KBM-7 (cell line): ENCODE results near the gene BTBD9.

Source experiments
- DNase-seq: peaks from one replicate; pipeline ENCODE4 v3.0.0-alpha.2; 2015
- in situ Hi-C: fragments of 300-500 bp; cut with MboI; formaldehyde crosslinking; loops from 2 replicates; pipeline ENCODE4 v1.14.3; 2020; ENCODE audit warnings: low sequenced_read_pairs, low pct_unique_long_range_greater_than_20kb, mixed read lengths

The BTBD9 gene

GRCh38 chr6:38214159-38214558, 425.6 kb downstream of the BTBD9 start:
- DNase-seq = no peak
- in situ Hi-C loops = no loop called here

- in situ Hi-C loops = no loop called here
- DNase-seq = no peak
These were observed 426.5 kb downstream of the BTBD9 start for GRCh38 chr6:38213251-38213658.

GRCh38 chr6:38212579-38212978, 427.1 kb downstream of the BTBD9 start:
- DNase-seq = no peak
- in situ Hi-C loops = no loop called here

- in situ Hi-C loops = no loop called here
- DNase-seq = no peak
These were observed 427.6 kb downstream of the BTBD9 start for GRCh38 chr6:38212116-38212515.

GRCh38 chr6:38209371-38210260, 430.1 kb downstream of the BTBD9 start:
- in situ Hi-C loops = no loop called here
- DNase-seq = peak; percentile 2

- in situ Hi-C loops = no loop called here
- DNase-seq = no peak
These were observed 431.7 kb downstream of the BTBD9 start for GRCh38 chr6:38208028-38208427.

GRCh38 chr6:38207375-38207774, 432.4 kb downstream of the BTBD9 start:
- no peak for DNase-seq
- in situ Hi-C loops = no loop called here

- no peak for DNase-seq
- in situ Hi-C loops = no loop called here
These were observed 441.5 kb downstream of the BTBD9 start for GRCh38 chr6:38198219-38198618.

GRCh38 chr6:38195113-38195635, 444.6 kb downstream of the BTBD9 start:
- DNase-seq = no peak
- in situ Hi-C loops = no loop called here

GRCh38 chr6:38194589-38194988, 445.1 kb downstream of the BTBD9 start:
- in situ Hi-C loops = no loop called here
- DNase-seq = no peak

GRCh38 chr6:38194282-38194572, 445.5 kb downstream of the BTBD9 start:
- in situ Hi-C loops = no loop called here
- DNase-seq = no peak

- in situ Hi-C loops = no loop called here
- no peak for DNase-seq
These were observed 446.0 kb downstream of the BTBD9 start for GRCh38 chr6:38193481-38194281.

GRCh38 chr6:38193051-38193450, 446.7 kb downstream of the BTBD9 start:
- in situ Hi-C loops = no loop called here
- DNase-seq = no peak

- DNase-seq = no peak
- in situ Hi-C loops = no loop called here
These were observed 447.2 kb downstream of the BTBD9 start for GRCh38 chr6:38192487-38192886.

- no peak for DNase-seq
- in situ Hi-C loops = no loop called here
These were observed 447.7 kb downstream of the BTBD9 start for GRCh38 chr6:38192011-38192410.

- in situ Hi-C loops = no loop called here
- DNase-seq = no peak
These were observed 448.3 kb downstream of the BTBD9 start for GRCh38 chr6:38191418-38191817.

GRCh38 chr6:38188677-38189335, 450.9 kb downstream of the BTBD9 start:
- no peak for DNase-seq
- in situ Hi-C loops = no loop called here

- DNase-seq = no peak
- in situ Hi-C loops = no loop called here
These were observed 451.7 kb downstream of the BTBD9 start for GRCh38 chr6:38187811-38188590.

GRCh38 chr6:38187325-38187724, 452.4 kb downstream of the BTBD9 start:
- in situ Hi-C loops = no loop called here
- no peak for DNase-seq
